Measurements from ENCODE around the gene SPPL2B.

The SPPL2B gene

GRCh38 chr19:2356036-2356646 is 27.7 kb downstream of the SPPL2B start:
- no peak for DNase-seq (ENCODE audit: low read depth)

GRCh38 chr19:2357279-2358206 is 29.1 kb downstream of the SPPL2B start:
- no peak for DNase-seq (ENCODE audit: low read depth)

GRCh38 chr19:2358548-2359173 is 30.2 kb downstream of the SPPL2B start:
- no peak for DNase-seq (ENCODE audit: low read depth)

GRCh38 chr19:2359992-2360685 is 31.7 kb downstream of the SPPL2B start, which contains the start of gene TMPRSS9:
Gene TMPRSS9 (plus strand): TSS chr19:2360265. CDS start chr19:2389786, 29,521 bp downstream.
- DNase-seq (ENCODE audit: low read depth), result no peak

GRCh38 chr19:2360833-2361232 is 32.3 kb downstream of the SPPL2B start:
- DNase-seq (ENCODE audit: low read depth), result no peak

GRCh38 chr19:2361246-2362045 is 33.0 kb downstream of the SPPL2B start:
- no peak for DNase-seq (ENCODE audit: low read depth)

- DNase-seq (ENCODE audit: low read depth), result no peak
These were observed 33.8 kb downstream of the SPPL2B start for GRCh38 chr19:2362046-2362969.

GRCh38 chr19:2362970-2363300 is 34.5 kb downstream of the SPPL2B start:
- no peak for DNase-seq (ENCODE audit: low read depth)

GRCh38 chr19:2363419-2363818 is 34.9 kb downstream of the SPPL2B start:
- no peak for DNase-seq (ENCODE audit: low read depth)

GRCh38 chr19:2365201-2365970 is 36.9 kb downstream of the SPPL2B start:
- DNase-seq (ENCODE audit: low read depth), result no peak

GRCh38 chr19:2371656-2372055 is 43.2 kb downstream of the SPPL2B start:
- no peak for DNase-seq (ENCODE audit: low read depth)

- DNase-seq (ENCODE audit: low read depth), result no peak
These were observed 43.7 kb downstream of the SPPL2B start for GRCh38 chr19:2372076-2372612.

GRCh38 chr19:2374808-2375207 is 46.3 kb downstream of the SPPL2B start:
- no peak for DNase-seq (ENCODE audit: low read depth)

GRCh38 chr19:2375353-2376121 is 47.1 kb downstream of the SPPL2B start:
- DNase-seq (ENCODE audit: low read depth), result no peak

GRCh38 chr19:2376784-2377519 is 48.5 kb downstream of the SPPL2B start:
- DNase-seq (ENCODE audit: low read depth), result no peak

GRCh38 chr19:2380567-2380966 is 52.1 kb downstream of the SPPL2B start:
- DNase-seq (ENCODE audit: low read depth), result no peak

- DNase-seq (ENCODE audit: low read depth), result no peak
These were observed 52.8 kb downstream of the SPPL2B start for GRCh38 chr19:2381148-2381820.

Measured in non-pigmented ciliary epithelial cell (primary cell).